Endodermal cell (in vitro differentiated cells): ENCODE data around the gene IFNG. TPM values are rescaled to one million over a fixed set of nuclear protein-coding genes. Genes with fewer than 3 reads are reported as not detected.

ENCODE experiments used
- DNase-seq: peaks from one replicate; pipeline ENCODE4 v3.0.0-alpha.2; 2017
- H3K27ac ChIP-seq: 2 replicates; pipeline ENCODE4 v1.5.1; 2013; ENCODE audit warnings: mild to moderate bottlenecking, low read depth, low read length, moderate library complexity
- H3K27me3 ChIP-seq: 2 replicates; pipeline ENCODE4 v1.6.1; 2013; ENCODE audit warnings: mild to moderate bottlenecking, low read length, moderate library complexity; ENCODE audit not compliant: insufficient read depth, control insufficient read depth, poor library complexity, severe bottlenecking
- H3K36me3 ChIP-seq: 2 replicates; pipeline ENCODE4 v1.7.0; 2013; ENCODE audit warnings: mild to moderate bottlenecking, low read length, moderate library complexity; ENCODE audit not compliant: control insufficient read depth, insufficient read depth
- H3K4me1 ChIP-seq: one replicate; pipeline ENCODE4 v1.7.0; 2013; ENCODE audit warnings: low read length; ENCODE audit not compliant: control insufficient read depth, insufficient read depth
- H3K4me3 ChIP-seq: 2 replicates; pipeline ENCODE4 v1.5.1; 2013; ENCODE audit warnings: mild to moderate bottlenecking, low read length, moderate library complexity
- H3K9ac ChIP-seq: 2 replicates; pipeline ENCODE4 v1.6.1; 2013; ENCODE audit warnings: mild to moderate bottlenecking, low read length, moderate library complexity; ENCODE audit not compliant: poor library complexity, severe bottlenecking; ENCODE audit errors: extremely low read depth
- H3K9me3 ChIP-seq: 2 replicates; pipeline ENCODE4 v1.6.1; 2013; ENCODE audit warnings: mild to moderate bottlenecking, low read length, moderate library complexity; ENCODE audit not compliant: control insufficient read depth
- H3K27ac Mint-ChIP-seq: 2 replicates; pipeline ENCODE4 v1.8.0; 2020; ENCODE audit warnings: mixed read lengths
- H3K27me3 Mint-ChIP-seq: 2 replicates; pipeline ENCODE4 v1.8.0; 2021; ENCODE audit warnings: mild to moderate bottlenecking, mixed read lengths; ENCODE audit not compliant: insufficient read depth
- H3K36me3 Mint-ChIP-seq: 2 replicates; pipeline ENCODE4 v1.8.0; 2020; ENCODE audit warnings: low read depth, mixed read lengths
- H3K4me1 Mint-ChIP-seq: 2 replicates; pipeline ENCODE4 v1.8.0; 2020; ENCODE audit warnings: mixed read lengths
- H3K4me3 Mint-ChIP-seq: 2 replicates; pipeline ENCODE4 v1.8.0; 2020; ENCODE audit warnings: mild to moderate bottlenecking, moderate library complexity, mixed read lengths
- H3K9me3 Mint-ChIP-seq: 2 replicates; pipeline ENCODE4 v1.8.0; 2020; ENCODE audit warnings: mild to moderate bottlenecking, mixed read lengths
- WGBS, 2 experiments: methylation state at CpG; one replicate each; pipeline versions ENCODE4 v1.1.5 to v1.1.7; 2013; ENCODE audit warnings: missing lambda C conversion rate in 2 of 2, mixed read lengths in 1 of 2; ENCODE audit not compliant: insufficient coverage in 1 of 2, insufficient read length in 1 of 2; 5-methylcytosine and 5-hydroxymethylcytosine counted together
- total RNA-seq, 2 donors: library from RNA; stranded (reverse); fragmentation: NEBNext Ultra II Directional in 1 of 2; extraction: Animal tissue kit (Norgen Biotek cat#: 25700) in 1 of 2; gene quantifications; 2 replicates in 1 of 2; 3 replicates in 1 of 2; pipeline ENCODE4 v1.2.1, GENCODE V29; 2021
- TF ChIP-seq, protein P1 (sequence below): fragments of 200-600 bp; sonication (generic); conservative IDR thresholded peaks from 2 replicates; pipeline ENCODE4 v1.5.0; 2021; ENCODE audit warnings: antibody characterized with exemption, mild to moderate bottlenecking

IFNG gene
- total RNA-seq, 2 donors from 2014 or later: not detected

GRCh38 chr12:68189821-68190242, 30.3 kb upstream of the IFNG start:
- H3K36me3 Mint-ChIP-seq: no peaks in the 10 kb centered on the region
- no peak for DNase-seq

GRCh38 chr12:68185598-68185997, 26.1 kb upstream of the IFNG start:
- no peak overlapping the region for H3K4me3 ChIP-seq

More at GRCh38 chr12:68189821-68190242, 30.3 kb upstream of the IFNG start:
- Histone ChIP-seq H3K4me3 (no peak overlapping the region), H3K4me1 (no peaks in the 10 kb centered on the region), H3K27ac (no peak overlapping the region), H3K9ac (no peak overlapping the region), H3K9me3 (no peaks in the 10 kb centered on the region), H3K36me3 (no peaks in the 10 kb centered on the region), H3K27me3 (no peaks in the 10 kb centered on the region)
- no peaks in the 10 kb centered on the region for H3K27me3 Mint-ChIP-seq
- H3K4me3 Mint-ChIP-seq: no peak overlapping the region
- no peaks in the 10 kb centered on the region for H3K4me1 Mint-ChIP-seq
- no peak overlapping the region for H3K27ac Mint-ChIP-seq
- 83 to 97% methylated on average over 1 to 4 of the region's 4 CpGs for WGBS, 2 experiments
- TF ChIP-seq, protein P1, sequence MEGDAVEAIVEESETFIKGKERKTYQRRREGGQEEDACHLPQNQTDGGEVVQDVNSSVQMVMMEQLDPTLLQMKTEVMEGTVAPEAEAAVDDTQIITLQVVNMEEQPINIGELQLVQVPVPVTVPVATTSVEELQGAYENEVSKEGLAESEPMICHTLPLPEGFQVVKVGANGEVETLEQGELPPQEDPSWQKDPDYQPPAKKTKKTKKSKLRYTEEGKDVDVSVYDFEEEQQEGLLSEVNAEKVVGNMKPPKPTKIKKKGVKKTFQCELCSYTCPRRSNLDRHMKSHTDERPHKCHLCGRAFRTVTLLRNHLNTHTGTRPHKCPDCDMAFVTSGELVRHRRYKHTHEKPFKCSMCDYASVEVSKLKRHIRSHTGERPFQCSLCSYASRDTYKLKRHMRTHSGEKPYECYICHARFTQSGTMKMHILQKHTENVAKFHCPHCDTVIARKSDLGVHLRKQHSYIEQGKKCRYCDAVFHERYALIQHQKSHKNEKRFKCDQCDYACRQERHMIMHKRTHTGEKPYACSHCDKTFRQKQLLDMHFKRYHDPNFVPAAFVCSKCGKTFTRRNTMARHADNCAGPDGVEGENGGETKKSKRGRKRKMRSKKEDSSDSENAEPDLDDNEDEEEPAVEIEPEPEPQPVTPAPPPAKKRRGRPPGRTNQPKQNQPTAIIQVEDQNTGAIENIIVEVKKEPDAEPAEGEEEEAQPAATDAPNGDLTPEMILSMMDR: no peak
- no peaks in the 10 kb centered on the region for H3K9me3 Mint-ChIP-seq

DNA sequence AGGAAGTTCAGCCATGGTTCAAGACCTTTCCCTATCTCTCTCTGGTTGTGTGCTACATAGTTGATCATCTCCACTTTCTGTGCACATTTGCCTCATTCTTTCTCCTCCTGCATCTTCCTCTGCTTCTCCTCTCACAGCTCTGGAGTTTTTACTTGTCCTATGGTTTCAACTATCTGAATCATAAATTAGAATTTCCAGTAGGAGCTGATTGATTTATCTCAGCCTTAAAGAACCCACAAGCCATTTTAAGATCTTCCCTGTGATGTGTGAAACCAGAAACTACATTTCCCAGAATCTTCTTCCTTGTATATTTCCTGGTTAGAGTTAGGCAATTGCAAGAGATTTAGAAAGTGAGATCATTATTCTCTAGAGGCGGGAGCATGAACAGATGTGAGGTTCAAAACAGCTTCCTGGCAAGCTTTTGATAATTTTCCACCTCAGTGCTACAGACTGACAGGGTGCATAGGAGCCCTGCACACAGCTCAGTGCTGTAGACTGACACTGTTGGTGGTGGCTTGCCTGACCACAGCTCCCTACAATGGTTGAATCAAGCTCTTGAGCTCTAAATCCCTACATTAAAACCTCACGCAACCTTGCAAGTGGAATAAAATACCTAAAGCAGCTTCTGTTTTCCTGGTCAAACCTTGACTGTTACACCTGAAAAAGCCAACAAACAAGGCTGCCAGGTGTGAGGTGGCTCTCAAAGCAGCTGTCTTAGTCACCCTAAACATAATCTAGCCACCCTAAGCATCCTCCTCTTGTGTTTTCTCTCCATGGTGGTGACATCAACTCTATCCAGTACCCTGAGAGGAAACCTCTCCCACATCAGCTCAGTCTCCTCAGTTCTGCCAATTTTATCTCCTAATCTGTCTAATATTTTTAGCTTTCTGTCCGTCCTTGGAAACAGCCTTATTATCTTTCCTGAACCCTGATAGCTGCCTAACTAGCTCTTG, 21.5 kb upstream of the IFNG start:
- no peaks in the 10 kb centered on the region for H3K36me3 Mint-ChIP-seq
- H3K4me1 Mint-ChIP-seq: peaks cover 8% of the 10 kb centered on the region
- WGBS, 2 experiments: 90 to 91% methylated on average over 3 of the region's 3 CpGs

More at GRCh38 chr12:68185598-68185997, 26.1 kb upstream of the IFNG start:
- Histone ChIP-seq H3K9ac (no peak overlapping the region), H3K9me3 (no peaks in the 10 kb centered on the region), H3K36me3 (no peaks in the 10 kb centered on the region), H3K27me3 (no peaks in the 10 kb centered on the region), H3K4me1 (no peaks in the 10 kb centered on the region), H3K27ac (no peak overlapping the region)
- Mint-ChIP-seq H3K4me1 (no peaks in the 10 kb centered on the region), H3K27ac (no peak overlapping the region), H3K4me3 (no peak overlapping the region), H3K27me3 (no peaks in the 10 kb centered on the region), H3K9me3 (no peaks in the 10 kb centered on the region), H3K36me3 (no peaks in the 10 kb centered on the region)
- DNase-seq: no peak
- TF ChIP-seq, protein P1: no peak
- 86 to 87% methylated on average over 1 to 3 of the region's 3 CpGs for WGBS, 2 experiments

More for the DNA sequence above, 21.5 kb upstream of the IFNG start:
- H3K27ac ChIP-seq: no peak overlapping the region
- no peaks in the 10 kb centered on the region for H3K27me3 ChIP-seq
- Mint-ChIP-seq H3K4me3 (no peak overlapping the region), H3K27me3 (no peaks in the 10 kb centered on the region), H3K27ac (no peak overlapping the region), H3K9me3 (no peaks in the 10 kb centered on the region)
- TF ChIP-seq, protein P1: no peak
- no peak overlapping the region for H3K4me3 ChIP-seq
- DNase-seq: no peak
- no peaks in the 10 kb centered on the region for H3K36me3 ChIP-seq
- no peak overlapping the region for H3K9ac ChIP-seq
- H3K4me1 ChIP-seq: no peaks in the 10 kb centered on the region
- H3K9me3 ChIP-seq: no peaks in the 10 kb centered on the region
